K562 (cell line): Measurements from ENCODE around the gene KCNJ5.

Experiments used
- HDAC8 ChIP-seq: fragments of 450-650 bp; IDR thresholded peaks from 2 replicates; pipeline ENCODE4 v1.6.1; 2016; ENCODE audit warnings: mild to moderate bottlenecking, missing genetic modification characterization, moderate library complexity, missing compliant biosample characterization
- HNRNPK ChIP-seq: fragments of 200-400 bp; formaldehyde crosslinking; IDR thresholded peaks from one replicate; pipeline ENCODE4 v1.6.1; 2018; ENCODE audit warnings: mild to moderate bottlenecking, low read depth, low read length; ENCODE audit not compliant: poor library complexity, severe bottlenecking

DNA sequence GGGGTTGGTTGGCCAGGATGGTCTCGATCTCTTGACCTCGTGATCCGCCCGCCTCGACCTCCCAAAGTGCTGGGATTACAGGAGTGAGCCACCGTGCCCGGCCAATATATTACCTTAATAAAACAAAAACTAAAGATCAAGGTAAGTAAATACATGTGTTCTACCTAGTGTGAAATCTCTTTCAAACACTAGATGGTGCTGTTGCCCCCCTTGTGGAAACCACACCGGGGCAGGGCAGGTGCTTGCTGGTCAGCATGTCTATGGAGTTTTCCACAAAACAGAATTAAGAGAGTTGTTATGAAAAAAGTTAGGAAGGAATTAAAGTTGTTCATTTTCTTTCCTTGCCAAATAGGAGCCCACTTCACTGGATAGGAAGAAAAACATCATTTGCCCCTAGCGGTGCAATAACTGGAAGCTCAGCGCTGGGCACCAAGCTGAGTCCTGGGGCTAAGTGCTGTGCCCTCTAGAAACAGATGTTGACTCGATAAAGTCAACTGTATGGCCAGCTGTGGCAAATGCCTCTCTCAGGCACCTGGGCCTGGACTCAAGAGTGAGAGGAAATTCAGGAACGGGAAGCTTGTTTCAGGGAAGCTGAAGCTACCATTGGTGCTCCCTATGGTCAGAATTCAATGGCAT is 6.3 kb upstream of the KCNJ5 start:
- TF ChIP-seq HDAC8 (tag) (no peak), HNRNPK (no peak)
